Ovary (tissue), 10 donors: ENCODE measurements around the gene OTX1. TPM values are rescaled to one million over a fixed set of nuclear protein-coding genes. Genes with fewer than 3 reads are reported as not detected.

Experiments
- DNase-seq, 5 donors: peaks; one replicate each; pipeline ENCODE4 v3.0.0-alpha.2; 2019 to 2020
- H3K27ac ChIP-seq, 2 donors: fragments of 200-600 bp; one replicate each; pipeline versions ENCODE4 v1.5.1 to v1.8.0; 2019 to 2022
- H3K27me3 ChIP-seq: fragments of 200-600 bp; one replicate; pipeline ENCODE4 v1.8.0; 2022
- H3K36me3 ChIP-seq: fragments of 200-600 bp; sonication (generic); one replicate; pipeline ENCODE4 v1.5.1; 2019
- H3K4me1 ChIP-seq: one replicate; pipeline ENCODE4 v1.8.1; 2013; ENCODE audit warnings: mild to moderate bottlenecking, moderate library complexity; ENCODE audit not compliant: insufficient read depth
- H3K4me3 ChIP-seq: fragments of 200-600 bp; sonication (generic); one replicate; pipeline ENCODE4 v1.5.1; 2017
- H3K9me3 ChIP-seq, 2 donors: fragments of 200-600 bp in 1 of 2; sonication (generic) in 1 of 2; one replicate each; pipeline versions ENCODE4 v1.5.1 to v1.8.1; 2013 to 2019; ENCODE audit warnings: mild to moderate bottlenecking in 1 of 2, moderate library complexity in 1 of 2
- EP300 ChIP-seq: sonication (generic); formaldehyde crosslinking; IDR thresholded peaks from one replicate; pipeline ENCODE4 v1.6.1; 2017; ENCODE audit warnings: antibody characterized with exemption
- POLR2A ChIP-seq: fragments of 450-650 bp; IDR thresholded peaks from one replicate; pipeline ENCODE4 v1.6.1; 2017; ENCODE audit warnings: antibody characterized with exemption, mild to moderate bottlenecking, moderate library complexity
- WGBS, 3 donors: extraction: QIAGEN DNeasy Blood & Tissue Kit in 1 of 3; methylation state at CpG; one replicate each; pipeline versions ENCODE4 v1.1.5 to v1.1.7; 2013 to 2017; 5-methylcytosine and 5-hydroxymethylcytosine counted together
- intact Hi-C, 4 donors: fragments of 100-400 bp; cut with DNase I; formaldehyde crosslinking; loops; one replicate each; pipeline versions ENCODE4 v1.11.0 to v1.15.1; 2022 to 2023
- long read RNA-seq, 3 donors: library from polyadenylated mRNA in 2 of 3; unstranded in 2 of 3; transcript quantifications; one replicate each; pipeline ENCODE4 v2.0.0 and lab custom pipeline, GENCODE V29; 2021 to 2026
- polyA plus RNA-seq, 2 donors: library from polyadenylated mRNA; stranded (reverse); fragments of 200-250 nt in 1 of 2; fragments of 350-450 nt in 1 of 2; fragmentation: Illumina TruSeq in 1 of 2; extraction: RNeasy Lipid Tissue Mini Kit (QIAGEN cat#74804) in 1 of 2; gene quantifications; one replicate each; pipeline ENCODE4 v1.2.3, GENCODE V29; 2013 to 2014
- total RNA-seq, 7 donors: library from RNA; depleted of rRNA in 2 of 7; stranded (reverse); fragments of >200 nt in 2 of 7; fragmentation: NEBNext Ultra II Directional in 3 of 7; extraction: Animal tissue kit (Norgen Biotek cat#: 25700) in 3 of 7; gene quantifications; one replicate each; pipeline versions ENCODE4 v1.1.0 to v1.2.4, GENCODE V29; 2016 to 2023
- TF ChIP-seq, protein P1 (sequence below), 3 donors: fragments of 450-650 bp in 2 of 3; fragments of 200-600 bp in 1 of 3; IDR thresholded peaks; one replicate each; pipeline versions ENCODE4 v1.5.1 to v1.8.0; 2016 to 2022; ENCODE audit warnings: antibody characterized with exemption in 3 of 3, mild to moderate bottlenecking in 1 of 3
- donor health status: DM: no; HTN: no; CAD: no; lungs with moderate emphysema.
- donor health status: DM: no; HTN: no; CAD: no.
- donor health status: Bipolar disorder and iron deficiency.
- donor health status: DM: yes; HTN: yes; CAD: no.
- donor health status: DM: no; HTN: no; CAD: no.
- donor health status: DM: yes; HTN: yes; CAD: no.

OTX1 gene
- total RNA-seq: under 1 TPM in 4 of 7 donors, not detected in 3; 0.18 to 0.92 (median 0.23) TPM
- under 1 TPM; 0.04 to 0.07 TPM for polyA plus RNA-seq
- long read RNA-seq, donor 1: 0 reads
- long read RNA-seq, donor 2: 0 reads
- long read RNA-seq, donor 3: 0 reads

- Histone ChIP-seq H3K4me1 (peaks cover 10% of the 10 kb centered on the region), H3K36me3 (no peaks in the 10 kb centered on the region)
- 0 to 1% (median 1%) methylated on average over 40 to 73 of the region's 73 CpGs for WGBS, 3 donors
Observed at GRCh38 chr2:63050334-63051041, at the start of gene OTX1. Gene OTX1 (plus strand): TSS chr2:63050830. CDS start chr2:63052991, 2,161 bp downstream.

GRCh38 chr2:63001576-63001975 is 49.1 kb upstream of the OTX1 start:
- no peak for DNase-seq
- H3K4me1 ChIP-seq: no peaks in the 10 kb centered on the region
- intact Hi-C loops: no loop called here
- H3K27ac ChIP-seq: no peak overlapping the region
- no peaks in the 10 kb centered on the region for H3K27me3 ChIP-seq
- TF ChIP-seq EP300: no peak
- TF ChIP-seq, protein P1, sequence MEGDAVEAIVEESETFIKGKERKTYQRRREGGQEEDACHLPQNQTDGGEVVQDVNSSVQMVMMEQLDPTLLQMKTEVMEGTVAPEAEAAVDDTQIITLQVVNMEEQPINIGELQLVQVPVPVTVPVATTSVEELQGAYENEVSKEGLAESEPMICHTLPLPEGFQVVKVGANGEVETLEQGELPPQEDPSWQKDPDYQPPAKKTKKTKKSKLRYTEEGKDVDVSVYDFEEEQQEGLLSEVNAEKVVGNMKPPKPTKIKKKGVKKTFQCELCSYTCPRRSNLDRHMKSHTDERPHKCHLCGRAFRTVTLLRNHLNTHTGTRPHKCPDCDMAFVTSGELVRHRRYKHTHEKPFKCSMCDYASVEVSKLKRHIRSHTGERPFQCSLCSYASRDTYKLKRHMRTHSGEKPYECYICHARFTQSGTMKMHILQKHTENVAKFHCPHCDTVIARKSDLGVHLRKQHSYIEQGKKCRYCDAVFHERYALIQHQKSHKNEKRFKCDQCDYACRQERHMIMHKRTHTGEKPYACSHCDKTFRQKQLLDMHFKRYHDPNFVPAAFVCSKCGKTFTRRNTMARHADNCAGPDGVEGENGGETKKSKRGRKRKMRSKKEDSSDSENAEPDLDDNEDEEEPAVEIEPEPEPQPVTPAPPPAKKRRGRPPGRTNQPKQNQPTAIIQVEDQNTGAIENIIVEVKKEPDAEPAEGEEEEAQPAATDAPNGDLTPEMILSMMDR (IDR thresholded peaks at IDR 0.05): no peak
- TF ChIP-seq POLR2A: no peak
- no peak overlapping the region for H3K4me3 ChIP-seq
- no peaks in the 10 kb centered on the region for H3K9me3 ChIP-seq
- no peaks in the 10 kb centered on the region for H3K36me3 ChIP-seq

More at GRCh38 chr2:63050334-63051041, at the start of gene OTX1:
- Histone ChIP-seq H3K4me3 (peak within 1 kb of the TSS; percentile 39), H3K27me3 (no peaks in the 10 kb centered on the region), H3K27ac (no peak within 1 kb of the TSS), H3K9me3 (peaks cover 0 to 6% of the 10 kb centered on the region in 2 donors)
- intact Hi-C loops: no loop called here
- DNase-seq: peak in 4 of 5 donors; percentile 60 to 68 (median 64)
- no peak for TF ChIP-seq EP300
- TF ChIP-seq, protein P1 (IDR thresholded peaks at IDR 0.05): no peak
- no peak for TF ChIP-seq POLR2A

GRCh38 chr2:63003351-63003750 is 47.3 kb upstream of the OTX1 start:
- Histone ChIP-seq H3K27ac (no peak overlapping the region), H3K4me1 (no peaks in the 10 kb centered on the region), H3K27me3 (no peaks in the 10 kb centered on the region), H3K4me3 (no peak overlapping the region), H3K9me3 (no peaks in the 10 kb centered on the region), H3K36me3 (no peaks in the 10 kb centered on the region)
- intact Hi-C loops: no loop called here
- no peak for TF ChIP-seq POLR2A
- TF ChIP-seq, protein P1 (IDR thresholded peaks at IDR 0.05): no peak
- TF ChIP-seq EP300: no peak
- WGBS, 3 donors: 34 to 63% (median 55%) methylated on average over 4 of the region's 4 CpGs
- DNase-seq: no peak

DNA sequence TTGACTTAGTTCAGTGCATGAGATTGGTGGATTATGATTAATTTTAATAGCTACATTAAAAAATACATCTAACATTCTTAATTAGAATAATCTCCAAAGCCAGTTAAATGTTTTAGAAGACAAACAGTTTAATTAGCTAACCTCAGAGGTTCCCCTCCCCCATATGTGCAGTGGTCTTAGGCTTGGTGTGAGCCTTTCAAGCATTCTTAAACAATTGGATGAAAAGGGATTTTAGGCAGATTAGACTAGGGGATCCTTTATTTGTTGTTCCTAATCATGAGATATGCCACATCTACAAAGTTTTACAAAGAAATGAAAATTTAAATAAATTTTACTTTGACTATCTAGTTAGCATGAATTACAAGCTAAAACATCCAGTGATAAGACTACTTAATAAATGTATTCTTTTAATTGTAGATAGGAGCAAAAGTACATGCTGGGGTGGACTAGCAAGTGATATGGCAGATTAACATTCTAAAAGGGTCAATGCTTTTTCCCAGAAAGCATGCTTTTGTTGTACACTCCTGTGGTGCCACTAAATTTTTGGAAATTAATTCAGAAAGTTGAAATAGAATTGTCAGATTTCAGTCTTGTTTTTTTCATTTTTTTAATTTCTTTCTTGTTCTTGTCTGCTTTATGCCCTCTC is 42.7 kb upstream of the OTX1 start:
- no peaks in the 10 kb centered on the region for H3K4me1 ChIP-seq
- no peak overlapping the region for H3K27ac ChIP-seq
- intact Hi-C loops: no loop called here
- no peaks in the 10 kb centered on the region for H3K9me3 ChIP-seq
- H3K36me3 ChIP-seq: no peaks in the 10 kb centered on the region
- no peak for DNase-seq
- TF ChIP-seq, protein P1 (IDR thresholded peaks at IDR 0.05): no peak
- no peak for TF ChIP-seq POLR2A
- TF ChIP-seq EP300: no peak
- H3K4me3 ChIP-seq: no peak overlapping the region
- H3K27me3 ChIP-seq: no peaks in the 10 kb centered on the region
